GM10266 (cell line): ENCODE data around the gene ALOX5.
"Not testable (repeated sequence)": the region's sequence is repeated elsewhere in the genome, so short reads cannot be mapped to it uniquely, and the experiment has no call there.

ENCODE experiments used
- DNase-seq: peaks from one replicate; pipeline ENCODE4 v3.0.0; 2012; ENCODE audit errors: extremely low spot score
- TF ChIP-seq, protein P1 (sequence below): IDR thresholded peaks from 2 replicates; pipeline ENCODE4 v1.5.1; 2012; ENCODE audit warnings: mild to moderate bottlenecking, low read depth; ENCODE audit not compliant: control insufficient read depth, insufficient read depth; ENCODE audit errors: missing control alignments

ALOX5 gene

DNA sequence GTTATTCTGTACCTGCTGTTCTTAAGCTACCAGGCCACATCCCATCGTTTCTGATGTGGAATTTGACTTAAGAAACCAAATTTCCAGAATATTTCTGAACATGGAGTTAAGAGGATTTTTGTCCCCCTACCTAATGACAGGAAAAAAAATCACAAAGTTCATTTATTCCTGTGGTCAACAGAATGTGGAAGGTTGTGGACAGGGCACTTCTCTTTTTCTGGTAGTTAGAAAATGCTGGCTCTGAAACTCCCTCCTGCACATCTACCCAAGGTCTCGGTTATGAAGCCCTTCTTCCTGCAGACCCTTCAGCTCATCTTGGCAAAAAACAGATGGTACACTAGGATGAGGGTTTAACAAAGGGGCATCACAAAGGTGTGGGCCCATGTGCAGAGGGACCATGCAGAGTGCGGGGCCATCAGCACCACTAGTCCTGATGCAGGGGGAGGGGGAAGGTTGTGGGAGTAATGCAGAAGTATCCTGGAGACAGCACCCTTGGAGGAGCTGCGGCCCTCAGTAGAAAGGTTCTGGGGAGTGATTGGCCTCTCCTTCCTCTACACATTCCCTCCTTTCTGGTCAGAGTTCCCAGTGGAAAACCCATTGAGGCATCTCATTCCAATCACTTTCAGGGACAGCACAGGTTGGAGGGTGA is 9.8 kb downstream of the ALOX5 start:
- no peak for DNase-seq
- TF ChIP-seq, protein P1, sequence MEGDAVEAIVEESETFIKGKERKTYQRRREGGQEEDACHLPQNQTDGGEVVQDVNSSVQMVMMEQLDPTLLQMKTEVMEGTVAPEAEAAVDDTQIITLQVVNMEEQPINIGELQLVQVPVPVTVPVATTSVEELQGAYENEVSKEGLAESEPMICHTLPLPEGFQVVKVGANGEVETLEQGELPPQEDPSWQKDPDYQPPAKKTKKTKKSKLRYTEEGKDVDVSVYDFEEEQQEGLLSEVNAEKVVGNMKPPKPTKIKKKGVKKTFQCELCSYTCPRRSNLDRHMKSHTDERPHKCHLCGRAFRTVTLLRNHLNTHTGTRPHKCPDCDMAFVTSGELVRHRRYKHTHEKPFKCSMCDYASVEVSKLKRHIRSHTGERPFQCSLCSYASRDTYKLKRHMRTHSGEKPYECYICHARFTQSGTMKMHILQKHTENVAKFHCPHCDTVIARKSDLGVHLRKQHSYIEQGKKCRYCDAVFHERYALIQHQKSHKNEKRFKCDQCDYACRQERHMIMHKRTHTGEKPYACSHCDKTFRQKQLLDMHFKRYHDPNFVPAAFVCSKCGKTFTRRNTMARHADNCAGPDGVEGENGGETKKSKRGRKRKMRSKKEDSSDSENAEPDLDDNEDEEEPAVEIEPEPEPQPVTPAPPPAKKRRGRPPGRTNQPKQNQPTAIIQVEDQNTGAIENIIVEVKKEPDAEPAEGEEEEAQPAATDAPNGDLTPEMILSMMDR = no peak

DNA sequence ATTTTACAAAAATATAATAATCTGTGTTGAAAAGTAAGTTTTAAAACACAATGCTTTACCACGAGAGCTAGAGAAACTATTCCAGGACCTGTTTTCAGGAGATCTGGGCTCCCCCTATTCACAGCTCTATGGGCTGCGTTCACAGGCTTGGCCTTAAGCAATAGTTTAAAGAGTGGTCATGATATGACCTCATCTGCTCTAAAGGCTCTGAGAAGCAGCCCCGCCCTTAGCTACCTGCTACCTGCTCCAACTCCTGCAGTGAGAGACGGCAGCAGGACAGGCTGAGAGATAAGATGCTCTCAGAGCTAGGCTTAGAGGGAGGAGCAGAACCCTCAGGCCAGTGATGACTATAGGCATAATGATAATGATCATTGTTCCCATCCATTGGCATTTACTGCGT is 12.6 kb downstream of the ALOX5 start:
- TF ChIP-seq, protein P1 = no peak
- no peak for DNase-seq

DNA sequence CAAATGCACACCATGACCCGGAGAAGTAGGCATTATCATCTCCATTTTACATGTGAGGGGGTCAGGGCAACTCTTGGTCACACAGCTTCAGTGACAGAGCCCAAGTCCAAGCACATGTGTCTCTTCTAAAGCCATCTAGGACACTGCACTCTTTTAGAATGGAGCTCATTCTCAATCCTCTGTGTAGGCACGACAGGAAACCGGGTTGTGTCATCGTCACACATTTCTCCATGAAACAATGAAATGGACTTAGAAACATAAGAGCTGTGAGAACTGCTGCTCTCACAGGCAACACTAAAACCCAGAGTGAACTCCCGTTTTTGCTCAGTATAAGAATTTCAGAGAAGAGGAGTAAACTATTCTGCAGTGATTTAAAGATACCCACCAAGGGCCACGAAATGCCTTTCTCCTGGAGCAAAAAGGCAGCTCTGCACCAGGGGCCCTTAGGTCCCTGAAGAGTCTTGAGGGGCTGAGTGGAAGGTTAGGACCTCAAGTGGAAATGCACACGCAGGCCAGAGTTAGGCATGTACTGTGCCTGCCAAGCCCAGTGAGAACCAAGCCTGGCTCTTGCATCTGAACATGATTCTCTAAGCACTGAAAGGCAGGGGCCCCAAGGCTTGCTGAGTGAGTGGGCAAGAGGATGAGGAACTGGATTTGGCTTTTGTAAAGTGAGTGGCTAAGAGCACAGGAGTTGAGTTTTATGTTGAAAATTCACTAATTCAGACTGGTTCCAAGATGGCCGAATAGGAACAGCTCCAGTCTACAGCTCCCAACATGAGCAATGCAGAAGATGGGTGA is 13.3 kb downstream of the ALOX5 start:
- TF ChIP-seq, protein P1 = no peak
- DNase-seq = no peak

DNA sequence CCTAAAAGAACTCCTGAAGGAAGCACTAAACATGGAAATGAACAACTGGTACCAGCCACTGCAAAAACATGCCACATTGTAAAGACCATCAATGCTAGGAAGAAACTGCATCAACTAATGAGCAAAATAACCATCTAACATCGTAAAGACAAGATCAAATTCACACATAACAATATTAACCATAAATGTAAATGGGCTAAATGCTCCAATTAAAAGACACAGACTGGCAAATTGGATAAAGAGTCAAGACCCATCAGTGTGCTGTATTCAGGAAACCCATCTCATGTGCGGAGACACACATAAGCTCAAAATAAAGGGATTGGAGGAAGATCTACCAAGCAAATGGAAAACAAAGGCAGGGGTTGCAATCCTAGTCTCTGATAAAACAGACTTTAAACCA is 15.7 kb downstream of the ALOX5 start:
- DNase-seq = not testable (repeated sequence)

DNA sequence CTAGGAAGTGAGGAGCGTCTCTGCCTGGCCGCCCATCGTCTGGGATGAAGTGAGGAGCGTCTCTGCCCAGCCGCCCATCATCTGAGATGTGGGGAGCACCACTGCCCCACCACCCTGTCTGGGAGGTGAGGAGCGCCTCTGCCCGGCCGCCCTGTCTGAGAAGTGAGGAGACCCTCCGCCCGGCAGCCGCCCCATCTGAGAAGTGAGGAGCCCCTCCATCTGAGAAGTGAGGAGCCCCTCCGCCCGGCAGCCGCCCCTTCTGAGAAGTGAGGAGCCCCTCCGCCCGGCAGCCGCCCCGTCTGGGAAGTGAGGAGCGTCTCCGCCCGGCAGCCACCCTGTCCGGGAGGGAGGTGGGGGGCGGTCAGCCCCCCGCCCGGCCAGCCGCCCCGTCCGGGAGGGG is 17.6 kb downstream of the ALOX5 start:
- DNase-seq = not testable (repeated sequence)

DNA sequence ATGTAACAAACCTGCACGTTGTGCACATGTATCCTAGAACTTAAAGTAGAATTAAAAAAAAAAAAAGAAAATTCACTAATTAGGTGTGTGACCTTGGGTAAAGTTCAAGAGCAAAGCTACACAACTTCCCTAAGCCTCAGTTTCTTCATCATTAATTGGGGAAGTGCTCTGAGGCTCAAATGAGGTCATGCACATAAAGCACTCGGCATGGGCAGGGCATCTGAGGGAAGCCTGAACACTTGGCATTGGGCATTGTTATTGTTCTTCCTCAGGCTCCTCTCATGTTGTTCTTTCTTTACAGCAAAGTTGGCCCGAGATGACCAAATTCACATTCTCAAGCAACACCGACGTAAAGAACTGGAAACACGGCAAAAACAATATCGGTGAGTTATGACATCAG is 21.5 kb downstream of the ALOX5 start:
- TF ChIP-seq, protein P1 = no peak
- no peak for DNase-seq

DNA sequence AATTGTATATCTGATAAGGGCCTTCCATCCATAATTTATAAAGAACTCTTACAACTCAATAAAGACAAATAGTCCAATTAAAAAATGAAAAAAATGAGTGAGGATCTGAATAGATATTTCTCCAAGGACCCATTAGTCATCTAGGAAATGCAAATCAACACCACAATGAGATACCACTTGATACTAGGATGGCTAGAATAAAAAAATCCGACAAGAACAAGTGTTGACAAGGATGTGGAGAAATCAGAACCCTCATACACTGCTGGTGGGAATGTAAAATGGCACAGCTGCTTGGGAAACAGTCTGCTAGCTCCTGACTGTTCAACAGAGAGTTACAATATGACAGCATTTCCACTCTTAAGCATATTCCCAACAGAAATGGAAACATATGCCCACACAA is 24.6 kb downstream of the ALOX5 start:
- DNase-seq = no peak
- TF ChIP-seq, protein P1 = no peak

DNA sequence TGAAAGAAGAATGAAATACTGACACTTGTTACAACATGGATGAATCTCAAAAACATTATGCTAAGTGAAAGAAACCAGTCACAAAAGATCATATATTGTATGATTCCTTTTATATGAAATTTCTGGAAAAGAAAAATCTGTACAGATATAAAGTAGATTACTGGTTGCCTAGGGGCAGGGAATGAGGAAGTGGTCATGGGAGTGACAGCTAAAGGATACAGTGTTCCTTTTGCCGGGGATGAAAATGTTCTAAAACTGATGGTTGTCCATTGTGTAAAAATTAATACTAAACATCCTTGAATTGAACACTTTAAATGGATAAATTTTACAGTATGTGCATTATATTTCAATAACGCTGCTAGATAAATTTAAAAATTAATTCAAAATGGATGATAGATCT is 25.1 kb downstream of the ALOX5 start:
- TF ChIP-seq, protein P1 = no peak
- no peak for DNase-seq
